HG03575 (cell line): ENCODE data around the gene LGR5.

Experiments
- ATAC-seq: cut with Tn5 transposase; IDR thresholded peaks from one replicate; pipeline ENCODE4 v1.9.1; 2021; ENCODE audit not compliant: unreplicated experiment, insufficient number of reproducible peaks, low FRiP score; ENCODE audit errors: extremely low read depth

The LGR5 gene

DNA sequence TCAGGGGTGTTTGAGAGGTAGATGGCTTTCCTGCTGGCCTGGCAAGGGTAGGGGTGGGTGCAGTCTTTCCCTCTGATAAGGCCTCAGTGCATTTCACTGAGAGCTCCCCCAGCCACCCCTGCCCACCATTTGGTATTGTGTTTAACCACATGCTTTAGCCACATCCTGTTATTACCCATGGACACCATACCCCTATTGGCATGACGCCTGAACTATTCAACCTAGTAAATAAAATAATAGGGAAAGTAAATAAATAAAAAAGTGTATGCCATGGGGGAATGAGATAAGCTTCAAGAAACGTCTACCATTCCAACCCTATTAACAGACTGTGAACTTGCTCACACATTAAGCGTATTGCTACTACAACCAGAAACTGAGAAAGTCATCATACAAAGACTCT is 7.6 kb upstream of the LGR5 start:
- no peak for ATAC-seq

DNA sequence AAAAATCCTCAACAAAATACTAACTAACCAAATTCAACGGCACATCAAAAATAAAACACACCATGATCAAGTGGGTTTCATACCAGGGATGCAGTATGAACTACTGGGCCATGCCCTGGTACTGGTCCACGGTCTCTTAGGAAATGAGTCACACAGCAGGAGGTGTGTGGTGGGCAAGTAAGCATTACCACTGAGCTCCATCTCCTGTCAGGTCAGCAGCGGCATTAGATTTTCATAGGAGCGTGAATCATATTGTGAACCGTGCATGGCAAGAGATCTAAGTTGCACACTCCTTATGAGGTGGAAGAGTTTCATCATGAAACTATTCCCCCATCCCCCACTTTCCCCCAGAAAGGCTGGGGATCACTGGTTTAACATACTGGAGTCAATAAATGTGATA is 6.7 kb upstream of the LGR5 start:
- ATAC-seq, result no peak

DNA sequence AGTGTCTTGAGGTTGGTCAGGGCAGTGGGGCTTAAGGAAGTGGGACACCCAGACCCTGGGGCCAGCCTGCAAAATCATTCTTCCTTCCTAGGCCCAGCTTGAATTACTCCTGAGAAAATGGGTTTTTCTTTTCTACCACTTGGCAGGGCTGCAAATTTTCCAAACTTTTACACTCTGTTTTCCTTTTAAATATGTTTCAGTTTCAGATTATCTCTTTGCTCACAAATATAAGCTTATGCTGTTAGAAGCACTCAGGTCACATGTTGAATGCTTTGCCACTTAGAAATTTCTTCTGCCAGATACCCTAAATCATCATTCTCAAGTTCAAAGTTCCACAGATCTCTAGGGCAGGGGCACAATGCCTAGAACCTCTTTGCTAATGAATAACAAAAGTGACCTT is 2.9 kb upstream of the LGR5 start:
- no peak for ATAC-seq

DNA sequence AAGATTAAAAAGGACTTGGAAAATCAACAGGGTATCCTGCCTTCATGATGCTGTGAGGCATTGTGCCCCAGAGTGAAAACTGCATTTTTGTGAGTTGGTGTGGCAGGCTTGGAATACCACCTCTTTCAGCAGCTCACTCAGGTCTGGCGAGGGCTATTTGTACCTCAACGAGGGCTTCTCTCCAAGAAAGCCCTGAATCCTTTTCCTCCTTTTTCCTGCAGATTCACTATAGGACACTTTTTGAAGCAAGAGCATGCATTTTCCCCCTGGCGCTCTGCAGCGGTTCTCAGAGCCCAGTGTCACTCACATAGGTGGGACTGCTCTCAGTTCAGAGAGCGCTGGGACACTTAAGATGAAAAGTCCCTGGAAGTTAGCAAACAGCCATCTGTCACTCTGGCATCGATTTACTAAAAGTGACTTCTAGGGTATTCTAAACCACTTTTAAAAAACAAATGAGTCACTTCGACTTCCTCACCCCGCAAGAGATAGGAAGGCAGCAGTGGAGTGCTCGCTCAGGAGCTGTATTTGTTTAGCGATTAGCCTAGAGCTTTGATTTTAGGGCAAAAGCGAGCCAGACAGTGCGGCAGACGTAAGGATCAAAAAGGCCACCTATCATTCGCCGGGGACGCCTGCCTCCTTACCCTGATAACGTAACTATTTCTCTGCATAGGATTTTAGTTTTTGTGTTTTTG is 782 bp upstream of the LGR5 start:
- ATAC-seq, result no peak

DNA sequence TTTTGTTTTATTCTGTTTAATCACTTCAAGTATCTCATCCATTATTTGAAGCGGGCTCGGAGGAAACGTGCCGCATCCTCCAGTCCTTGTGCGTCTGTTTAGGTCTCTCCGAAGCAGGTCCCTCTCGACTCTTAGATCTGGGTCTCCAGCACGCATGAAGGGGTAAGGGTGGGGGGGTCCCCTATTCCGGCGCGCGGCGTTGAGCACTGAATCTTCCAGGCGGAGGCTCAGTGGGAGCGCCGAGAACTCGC is 311 bp upstream of the LGR5 start:
- no peak for ATAC-seq

DNA sequence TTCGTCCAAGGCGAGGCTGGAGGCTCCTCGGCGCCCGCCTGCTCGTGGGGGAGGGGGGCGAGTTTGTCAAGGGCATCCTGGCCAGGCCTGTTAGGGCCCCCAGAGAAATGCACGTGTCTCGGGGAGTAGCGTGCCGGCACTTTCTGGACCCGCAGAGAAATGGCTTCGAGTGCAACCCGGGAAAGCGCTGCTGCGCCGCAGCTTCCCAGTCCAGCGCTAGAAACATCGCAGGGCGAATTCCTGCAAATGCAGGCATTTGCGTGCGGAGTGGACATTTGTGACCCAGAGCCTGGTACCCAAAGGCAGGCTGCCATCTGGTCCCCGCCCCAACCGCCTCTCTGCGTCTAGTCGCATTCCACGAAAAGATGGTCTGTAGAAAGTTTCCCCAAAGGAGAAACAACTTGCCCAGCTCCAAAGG is 756 bp downstream of the LGR5 start:
- ATAC-seq, result no peak

DNA sequence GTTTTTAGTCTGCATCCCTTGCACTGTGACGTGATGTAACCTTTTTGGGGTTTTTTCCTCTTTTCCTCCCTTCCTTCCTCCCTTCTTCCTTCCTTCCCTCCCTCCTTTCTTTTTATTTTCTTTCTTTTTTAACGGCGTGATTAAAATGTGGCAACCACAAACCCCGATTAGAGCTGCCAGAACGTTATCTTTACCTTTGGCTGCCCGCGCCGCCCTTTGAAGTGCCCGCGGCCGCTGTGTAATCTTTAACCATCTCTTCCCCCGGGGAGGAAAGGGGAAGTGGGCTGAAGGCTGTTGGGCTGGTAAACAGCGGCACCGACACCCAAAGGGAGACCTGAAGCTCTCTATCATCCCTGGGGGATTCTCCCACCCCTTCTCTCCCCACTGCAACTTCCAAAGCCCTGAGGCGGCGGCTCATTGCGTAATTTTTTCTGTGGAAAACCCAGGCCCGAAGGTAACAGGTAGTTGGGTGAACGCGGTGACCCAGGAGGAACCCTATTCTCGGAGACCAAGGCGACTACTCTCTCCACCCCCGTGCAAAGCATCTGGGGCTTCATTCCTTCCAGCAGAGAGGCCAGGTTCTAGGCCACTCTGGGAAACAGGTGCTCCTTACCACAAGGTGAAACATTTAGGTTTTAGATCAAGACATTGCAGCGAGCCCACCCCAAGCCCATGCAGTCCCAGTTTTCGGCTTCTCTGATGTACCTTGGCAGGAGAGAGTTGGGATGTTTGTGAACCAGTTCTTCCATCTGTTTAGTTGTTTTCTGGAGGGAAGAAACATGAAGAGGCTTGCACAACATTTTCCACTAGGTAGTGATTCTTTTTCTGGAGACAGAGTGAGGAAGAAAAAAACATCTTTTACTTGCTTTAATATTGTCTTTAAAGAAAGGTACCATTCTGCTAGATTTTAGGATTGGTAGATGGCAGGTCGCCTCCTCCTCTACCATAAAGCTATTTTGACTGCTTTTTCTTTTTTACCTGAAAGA is 1.5 kb downstream of the LGR5 start:
- ATAC-seq, result no peak

DNA sequence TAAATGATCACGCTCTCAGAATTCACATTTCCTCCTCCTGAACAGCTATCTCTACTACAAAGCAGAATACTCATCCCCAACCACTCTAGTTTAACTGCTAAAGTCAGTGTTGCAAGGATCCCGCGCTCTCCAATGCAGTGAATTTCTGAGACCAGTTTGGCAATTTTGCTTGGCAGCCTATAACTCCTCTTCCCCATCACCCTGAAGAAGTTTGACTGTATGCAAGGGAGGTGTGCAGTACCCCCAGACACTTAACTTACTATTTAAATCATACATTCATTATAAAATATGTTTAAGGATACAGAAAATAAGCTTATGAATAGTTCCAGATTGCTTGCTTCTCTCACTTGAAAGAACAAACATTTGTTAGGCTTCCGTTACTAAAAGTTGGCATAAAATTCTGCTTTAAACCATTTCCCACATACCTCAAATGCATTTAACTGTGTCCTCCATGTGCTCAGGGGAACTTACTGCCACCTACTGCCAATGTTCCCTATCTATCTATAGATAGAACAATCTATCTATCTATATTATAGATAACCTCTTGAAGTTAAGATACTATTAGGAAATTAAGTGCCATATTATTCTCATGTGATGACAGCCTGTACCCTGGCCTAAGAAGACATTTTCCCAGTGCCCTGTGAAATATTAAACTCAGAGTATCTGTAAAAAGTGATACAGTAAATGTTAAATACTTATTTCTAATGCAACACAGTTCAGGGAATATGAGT is 2.4 kb downstream of the LGR5 start:
- ATAC-seq, result no peak

DNA sequence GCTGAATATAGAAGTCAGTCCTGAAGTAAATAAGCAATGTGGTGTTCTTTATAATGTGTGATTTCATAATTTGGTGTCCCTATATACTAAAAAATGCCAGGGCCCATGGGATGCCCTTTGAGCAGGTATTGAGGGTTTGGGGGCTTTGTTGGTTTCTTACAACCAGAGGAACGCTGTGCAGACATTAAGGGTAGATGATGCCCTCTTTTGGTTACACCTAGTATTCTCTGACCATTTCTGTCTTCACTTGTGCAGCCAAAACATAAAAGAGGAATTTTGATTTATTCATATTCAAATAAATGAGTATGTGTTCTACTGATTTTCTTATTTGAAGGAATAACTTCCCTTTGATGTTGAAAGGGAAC is 3.0 kb downstream of the LGR5 start:
- ATAC-seq, result no peak

DNA sequence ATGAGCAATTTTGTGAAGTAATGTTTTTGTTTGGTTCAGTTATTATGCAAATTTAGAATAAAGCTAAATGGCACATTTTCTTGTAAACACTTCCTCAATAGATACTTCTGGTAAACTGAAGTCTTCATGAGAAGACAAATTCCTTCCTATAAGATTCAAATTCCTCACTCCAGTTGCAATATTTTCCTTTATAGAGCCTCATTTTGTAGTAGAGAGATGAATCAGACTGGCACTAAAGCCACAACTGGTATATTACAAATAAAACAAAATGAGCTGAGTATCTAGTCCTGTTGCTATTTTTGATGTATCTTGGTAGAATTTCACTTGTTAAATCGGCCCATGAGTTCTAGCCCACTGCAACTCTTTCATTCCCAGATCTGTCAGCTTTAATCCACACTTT is 5.5 kb downstream of the LGR5 start:
- ATAC-seq, result no peak

DNA sequence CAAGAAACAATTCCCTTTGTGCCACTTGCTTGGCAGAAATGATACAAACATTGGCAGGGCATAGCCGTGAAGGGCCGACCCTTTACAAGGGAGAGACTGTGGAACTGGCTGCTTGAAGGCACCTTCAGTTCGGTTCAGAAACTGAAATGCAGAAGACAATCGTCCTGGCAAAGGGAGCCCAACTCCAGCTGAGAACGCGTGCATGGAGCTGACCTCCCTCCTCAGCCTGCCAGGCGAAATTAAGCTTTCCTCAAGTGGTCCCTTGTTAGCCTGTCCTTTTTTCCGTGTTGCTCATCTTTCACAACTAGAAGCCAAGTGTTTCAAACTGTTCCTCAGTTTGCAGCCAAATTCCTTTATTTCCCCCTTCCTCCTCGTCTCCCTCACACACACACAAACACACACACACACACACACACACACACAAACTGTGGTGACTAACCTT is 8.1 kb downstream of the LGR5 start:
- ATAC-seq, result no peak

DNA sequence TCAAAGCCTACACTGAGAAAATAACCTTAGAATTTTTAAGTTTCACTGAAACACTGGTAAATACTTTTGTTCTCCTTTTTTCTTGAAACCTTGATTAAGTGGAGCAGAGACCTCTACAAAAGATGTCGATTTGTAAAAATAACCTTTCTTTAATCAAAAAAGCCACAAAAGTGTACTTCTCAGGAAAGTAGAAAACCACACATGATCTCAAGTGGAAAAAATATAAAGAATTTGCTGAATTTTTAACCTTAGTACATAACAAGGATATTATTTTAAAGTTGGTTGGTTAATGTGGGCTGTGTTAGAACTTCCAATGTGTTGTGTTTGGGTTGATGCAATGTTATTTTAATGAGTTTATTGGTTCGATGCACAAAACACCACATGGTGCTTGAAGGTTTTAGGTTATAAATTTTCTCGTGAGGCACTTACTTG is 8.6 kb downstream of the LGR5 start:
- no peak for ATAC-seq

DNA sequence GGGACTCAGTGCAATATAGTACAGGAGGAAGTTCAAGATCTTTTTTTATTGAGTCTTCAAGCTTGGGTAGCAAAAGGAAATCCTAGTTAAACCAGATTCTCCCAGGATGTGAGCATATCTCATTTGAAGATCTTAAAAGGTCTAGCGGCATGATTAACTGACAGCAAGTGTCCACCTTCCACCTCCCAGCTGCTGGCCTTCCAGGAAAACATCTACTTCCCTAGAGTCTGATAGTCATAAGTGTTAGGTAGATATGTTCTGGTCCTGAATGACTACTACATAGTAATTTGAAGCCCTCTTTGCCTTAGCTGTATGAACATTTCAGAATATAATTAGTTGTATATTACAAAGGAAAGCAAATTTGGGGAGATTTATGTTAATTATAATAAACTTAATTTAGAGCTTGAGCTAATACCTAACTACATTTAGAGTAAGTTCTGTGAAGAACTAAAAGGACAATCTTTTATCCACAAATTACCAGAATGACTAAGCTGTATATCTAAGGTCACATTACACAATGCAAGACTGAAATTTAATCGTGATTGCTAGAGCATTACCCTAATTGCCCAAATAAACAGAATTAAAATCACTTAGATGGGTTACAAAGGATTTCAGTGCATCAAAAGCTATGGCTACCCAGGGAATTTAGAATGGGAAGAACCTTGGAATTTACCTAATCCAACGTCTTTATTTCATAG is 9.9 kb downstream of the LGR5 start:
- no peak for ATAC-seq

DNA sequence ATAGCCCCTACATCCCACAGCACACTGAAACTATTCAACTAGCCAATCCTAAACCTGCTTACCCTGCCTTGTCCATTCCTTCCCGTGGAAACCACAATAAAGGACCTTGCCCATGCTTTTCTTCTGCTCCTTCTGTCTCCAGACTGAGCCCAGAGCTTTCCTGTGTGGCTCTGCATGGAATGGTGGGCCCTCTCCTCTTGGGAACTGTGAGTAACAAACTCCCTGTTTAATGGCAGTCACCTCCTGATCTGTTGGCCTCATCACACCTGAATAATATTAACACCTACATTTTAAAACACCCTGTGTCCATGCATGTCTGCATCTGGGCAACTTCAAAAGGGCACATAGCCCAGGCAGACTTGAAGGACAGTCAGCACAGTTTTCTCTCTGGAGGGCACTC is 12.4 kb downstream of the LGR5 start:
- ATAC-seq, result no peak

DNA sequence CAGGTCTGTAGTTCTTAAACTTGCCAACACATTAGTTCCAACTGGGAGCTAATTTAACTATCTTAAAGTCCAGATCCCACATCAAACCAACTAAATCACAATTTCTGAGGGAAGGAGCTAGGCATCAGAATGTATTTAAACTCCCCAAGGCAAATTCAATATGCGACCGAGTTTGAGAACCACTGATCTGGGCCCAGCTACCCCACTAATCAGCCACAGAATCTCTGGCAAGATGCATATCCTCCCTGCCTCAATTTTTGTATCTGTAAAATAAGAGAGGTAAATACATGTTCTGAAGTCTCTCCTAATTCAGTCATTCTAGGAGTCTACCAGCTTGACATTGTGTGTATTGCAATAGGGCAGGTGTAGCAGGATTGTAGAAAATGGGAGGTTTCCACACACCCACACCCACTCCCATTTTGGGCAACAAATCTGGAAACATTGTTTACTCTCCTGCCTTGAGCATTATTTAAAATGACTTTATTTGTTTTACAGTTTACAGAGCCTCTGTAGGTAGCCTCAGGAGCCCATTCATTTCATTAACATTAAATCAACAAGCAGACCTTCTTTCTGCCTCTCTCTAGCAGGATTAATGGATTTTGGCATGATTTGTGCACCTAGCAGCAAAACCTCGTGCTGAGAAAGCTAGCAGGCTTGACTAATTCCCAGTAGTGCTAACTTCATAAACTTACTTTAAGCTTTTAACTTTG is 15.6 kb downstream of the LGR5 start:
- ATAC-seq, result no peak

DNA sequence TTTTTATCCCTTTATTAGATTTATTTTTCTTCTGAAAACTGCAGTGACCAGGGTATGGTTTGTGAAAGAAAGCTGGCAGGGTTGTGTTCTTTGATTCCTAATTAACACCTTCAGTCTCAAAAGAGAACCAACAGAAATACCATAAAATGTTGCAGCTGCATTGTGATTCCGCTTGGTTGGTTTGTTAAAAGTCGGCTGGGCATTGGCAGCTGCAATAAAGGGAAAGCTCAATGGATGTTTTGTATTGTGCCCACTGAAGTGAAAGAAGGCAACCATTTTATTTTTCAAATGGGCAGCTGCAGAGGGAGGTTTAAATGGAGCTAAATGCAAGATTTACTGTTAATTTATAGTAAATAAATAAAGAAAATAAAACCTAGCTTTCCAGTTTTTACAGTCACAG is 16.7 kb downstream of the LGR5 start:
- no peak for ATAC-seq

DNA sequence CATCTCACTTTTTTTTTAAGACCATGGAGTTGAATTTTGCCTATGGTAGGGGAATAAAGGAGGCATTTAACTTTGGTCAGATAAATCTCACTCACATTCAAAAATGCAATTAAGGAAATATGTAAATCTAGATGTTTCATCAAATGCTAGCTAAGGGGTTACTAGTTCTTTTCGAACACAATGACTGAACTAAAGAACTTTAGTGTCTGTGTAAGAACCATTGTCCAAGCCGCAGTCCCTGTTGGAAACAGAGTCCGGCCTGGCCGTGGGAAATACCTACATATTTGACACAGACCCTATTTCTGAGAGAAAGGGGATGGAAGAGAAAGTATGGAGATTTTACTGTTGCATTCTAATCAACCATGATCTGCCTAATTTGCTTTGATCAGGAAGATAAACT is 17.4 kb downstream of the LGR5 start:
- no peak for ATAC-seq

DNA sequence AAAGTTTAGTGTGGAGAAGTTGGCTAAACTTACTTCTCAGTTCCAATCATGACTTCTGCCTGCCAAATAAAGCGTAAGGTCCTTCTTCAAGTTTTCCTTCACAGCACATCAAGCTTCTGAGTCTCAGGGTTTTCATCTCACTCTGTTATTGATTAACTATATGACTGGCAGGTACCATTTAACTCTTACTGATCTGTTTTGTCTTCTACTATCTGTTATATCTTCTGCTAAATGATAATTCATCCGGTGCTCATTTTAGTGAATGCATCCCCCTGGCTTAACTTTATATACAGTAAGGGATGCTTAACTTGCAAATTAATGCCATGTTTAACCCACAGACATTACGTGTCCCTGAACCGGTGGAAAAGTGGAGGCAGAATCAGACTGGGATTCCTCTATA is 20.7 kb downstream of the LGR5 start:
- no peak for ATAC-seq
